Measurements from ENCODE around the gene C12orf60. TPM values are rescaled to one million over a fixed set of nuclear protein-coding genes. Genes with fewer than 3 reads are reported as not detected.

The C12orf60 gene
- polyA plus RNA-seq, 3 donors, result 0.11 to 0.46 TPM; not detected in 1

DNA sequence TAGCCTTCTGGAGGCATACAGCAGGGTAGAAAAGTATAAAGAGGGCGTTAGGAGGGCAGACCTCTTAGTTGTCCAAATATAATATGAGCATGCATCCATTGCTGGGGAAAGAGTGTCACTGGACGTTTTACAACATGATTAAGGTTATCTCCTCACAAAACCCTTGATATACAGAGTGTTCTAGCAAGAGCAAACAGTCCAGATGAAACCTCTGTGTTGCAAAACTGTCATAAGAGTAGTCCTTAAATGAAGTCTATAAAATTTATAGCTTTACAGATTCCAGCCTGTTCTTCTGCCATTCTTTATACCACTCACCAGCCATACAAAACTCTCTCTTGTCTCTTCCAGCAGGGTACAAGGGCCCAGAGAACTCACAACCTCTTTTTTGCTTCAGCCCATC is 21.9 kb upstream of the C12orf60 start:
- no peak for DNase-seq
- peaks cover 22% of the 10 kb centered on the region for H3K4me1 Mint-ChIP-seq
- peaks cover 8 to 22% of the 10 kb centered on the region in 2 donors for H3K36me3 Mint-ChIP-seq
- Histone ChIP-seq H3K9me3 (replicated peaks in 1 of 2; ENCODE audit: control insufficient read depth in 1 of 2, insufficient read depth in 1 of 2, low read length in 2 of 2) (no peaks in the 10 kb centered on the region), H3K27ac (ENCODE audit: low read depth in 1 of 2, low read length in 2 of 2) (no peak overlapping the region), H3K36me3 (replicated peaks in 1 of 2; ENCODE audit: control insufficient read depth in 1 of 2, insufficient read depth in 2 of 2, low read length in 2 of 2) (peaks cover 6 to 17% of the 10 kb centered on the region in 2 donors), H3K9ac (ENCODE audit: insufficient read depth, low read length, poor library complexity, severe bottlenecking) (no peak overlapping the region), H3K4me3 (replicated peaks in 1 of 3; ENCODE audit: low read depth in 2 of 3, low read length in 3 of 3) (no peak overlapping the region), H2AFZ (ENCODE audit: insufficient read depth, low read depth, low read length, poor library complexity, severe bottlenecking) (no peak overlapping the region), H3K79me2 (ENCODE audit: insufficient read depth, low read length) (peaks cover 5% of the 10 kb centered on the region), H4K20me1 (ENCODE audit: insufficient read depth, low read length) (no peaks in the 10 kb centered on the region), H3K4me2 (replicated peaks; ENCODE audit: extremely low read depth, low read length, poor library complexity, severe bottlenecking) (no peak overlapping the region), H3K4me1 (ENCODE audit: control insufficient read depth in 1 of 2, insufficient read depth in 2 of 2, low read length in 2 of 2) (peaks cover 10 to 17% of the 10 kb centered on the region in 2 donors), H3K27me3 (ENCODE audit: control insufficient read depth in 2 of 2, insufficient read depth in 2 of 2, low read length in 2 of 2) (no peaks in the 10 kb centered on the region)
- H3K27me3 Mint-ChIP-seq (ENCODE audit: low read depth in 3 of 3), result no peaks in the 10 kb centered on the region
- H3K27ac Mint-ChIP-seq, result no peak overlapping the region
- peaks cover 0 to 2% (median 0%) of the 10 kb centered on the region in 7 donors for H3K9me3 Mint-ChIP-seq
- intact Hi-C loops (cut with micrococcal nuclease), result no loop called here
- H3K4me3 Mint-ChIP-seq, result no peak overlapping the region
- TF ChIP-seq, protein P1, sequence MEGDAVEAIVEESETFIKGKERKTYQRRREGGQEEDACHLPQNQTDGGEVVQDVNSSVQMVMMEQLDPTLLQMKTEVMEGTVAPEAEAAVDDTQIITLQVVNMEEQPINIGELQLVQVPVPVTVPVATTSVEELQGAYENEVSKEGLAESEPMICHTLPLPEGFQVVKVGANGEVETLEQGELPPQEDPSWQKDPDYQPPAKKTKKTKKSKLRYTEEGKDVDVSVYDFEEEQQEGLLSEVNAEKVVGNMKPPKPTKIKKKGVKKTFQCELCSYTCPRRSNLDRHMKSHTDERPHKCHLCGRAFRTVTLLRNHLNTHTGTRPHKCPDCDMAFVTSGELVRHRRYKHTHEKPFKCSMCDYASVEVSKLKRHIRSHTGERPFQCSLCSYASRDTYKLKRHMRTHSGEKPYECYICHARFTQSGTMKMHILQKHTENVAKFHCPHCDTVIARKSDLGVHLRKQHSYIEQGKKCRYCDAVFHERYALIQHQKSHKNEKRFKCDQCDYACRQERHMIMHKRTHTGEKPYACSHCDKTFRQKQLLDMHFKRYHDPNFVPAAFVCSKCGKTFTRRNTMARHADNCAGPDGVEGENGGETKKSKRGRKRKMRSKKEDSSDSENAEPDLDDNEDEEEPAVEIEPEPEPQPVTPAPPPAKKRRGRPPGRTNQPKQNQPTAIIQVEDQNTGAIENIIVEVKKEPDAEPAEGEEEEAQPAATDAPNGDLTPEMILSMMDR (IDR thresholded peaks at IDR 0.05), result no peak
- WGBS (ENCODE audit: insufficient coverage), result no CpG with 5 or more reads among the region's 2 CpGs

- intact Hi-C loops (cut with micrococcal nuclease), result no loop called here
- peaks cover 19 to 34% of the 10 kb centered on the region in 2 donors for H3K36me3 Mint-ChIP-seq
- H3K27ac Mint-ChIP-seq, result no peak overlapping the region
- no peaks in the 10 kb centered on the region for H3K27me3 ChIP-seq (ENCODE audit: control insufficient read depth in 2 of 2, insufficient read depth in 2 of 2, low read length in 2 of 2)
- peaks cover 10 to 17% of the 10 kb centered on the region in 2 donors for H3K4me1 ChIP-seq (ENCODE audit: control insufficient read depth in 1 of 2, insufficient read depth in 2 of 2, low read length in 2 of 2)
- no peak overlapping the region for H2AFZ ChIP-seq (ENCODE audit: insufficient read depth, low read depth, low read length, poor library complexity, severe bottlenecking)
- no peaks in the 10 kb centered on the region for H3K9me3 ChIP-seq (replicated peaks in 1 of 2; ENCODE audit: control insufficient read depth in 1 of 2, insufficient read depth in 1 of 2, low read length in 2 of 2)
- no peak overlapping the region for H3K4me2 ChIP-seq (replicated peaks; ENCODE audit: extremely low read depth, low read length, poor library complexity, severe bottlenecking)
- no peak overlapping the region for H3K4me3 Mint-ChIP-seq
- H3K4me1 Mint-ChIP-seq, result peaks cover 18% of the 10 kb centered on the region
- no peak overlapping the region for H3K27ac ChIP-seq (ENCODE audit: low read depth in 1 of 2, low read length in 2 of 2)
- H3K9me3 Mint-ChIP-seq, result peaks cover 0 to 2% (median 0%) of the 10 kb centered on the region in 7 donors
- TF ChIP-seq, protein P1 (IDR thresholded peaks at IDR 0.05), result no peak
- no peaks in the 10 kb centered on the region for H3K79me2 ChIP-seq (ENCODE audit: insufficient read depth, low read length)
- H4K20me1 ChIP-seq (ENCODE audit: insufficient read depth, low read length), result no peaks in the 10 kb centered on the region
- DNase-seq, result no peak
- no peak overlapping the region for H3K4me3 ChIP-seq (replicated peaks in 1 of 3; ENCODE audit: low read depth in 2 of 3, low read length in 3 of 3)
- no peak overlapping the region for H3K9ac ChIP-seq (ENCODE audit: insufficient read depth, low read length, poor library complexity, severe bottlenecking)
- H3K27me3 Mint-ChIP-seq (ENCODE audit: low read depth in 3 of 3), result no peaks in the 10 kb centered on the region
- peaks cover 18 to 29% of the 10 kb centered on the region in 2 donors for H3K36me3 ChIP-seq (replicated peaks in 1 of 2; ENCODE audit: control insufficient read depth in 1 of 2, insufficient read depth in 2 of 2, low read length in 2 of 2)
These were observed 20.7 kb upstream of the C12orf60 start for GRCh38 chr12:14782756-14783155.

All from CD14-positive monocyte (primary cell).